CD4-positive, alpha-beta memory T cell (primary cell): ENCODE measurements around the gene TMEM130. TPM values are rescaled to one million over a fixed set of nuclear protein-coding genes. Genes with fewer than 3 reads are reported as not detected.

Experiments
- CTCF ChIA-PET: fragments of 350-600 bp; sonication (Branson Sonifier 250); formaldehyde crosslinking; loops from one replicate; lab custom pipeline; 2021; ENCODE audit warnings: inconsistent platforms; ENCODE audit not compliant: partially characterized antibody; lab: Charles Lee
- POLR2A ChIA-PET: fragments of 350-600 bp; sonication (Branson Sonifier 250); formaldehyde crosslinking; loops from one replicate; lab custom pipeline; 2021; ENCODE audit not compliant: partially characterized antibody; lab: Charles Lee
- DNase-seq, 5 donors: peaks; one replicate each; pipeline versions ENCODE4 v3.0.0 to v3.0.0-alpha.2; 2020 to 2022; ENCODE audit warnings: mixed read lengths in 1 of 5
- H3K27ac ChIP-seq: one replicate; pipeline ENCODE4 v1.7.0; 2013; ENCODE audit warnings: low read depth, low read length
- H3K27me3 ChIP-seq: 2 replicates; pipeline ENCODE4 v1.7.0; 2013; ENCODE audit warnings: mild to moderate bottlenecking, low read length, moderate library complexity; ENCODE audit not compliant: insufficient read depth
- H3K36me3 ChIP-seq: 2 replicates; pipeline ENCODE4 v1.7.0; 2013; ENCODE audit warnings: mild to moderate bottlenecking, low read length, moderate library complexity; ENCODE audit not compliant: insufficient read depth
- H3K4me1 ChIP-seq: 2 replicates; pipeline ENCODE4 v1.7.0; 2013; ENCODE audit warnings: mild to moderate bottlenecking, low read length, moderate library complexity; ENCODE audit not compliant: insufficient read depth
- H3K4me3 ChIP-seq, 2 donors: one replicate each; pipeline ENCODE4 v1.7.0; 2013; ENCODE audit warnings: low read length in 2 of 2, mild to moderate bottlenecking in 1 of 2
- H3K9me3 ChIP-seq, 2 donors: one replicate each; pipeline ENCODE4 v1.7.0; 2013; ENCODE audit warnings: low read length in 2 of 2, control low read depth in 1 of 2; ENCODE audit not compliant: control insufficient read depth in 1 of 2
- H3K27ac Mint-ChIP-seq, 7 donors: one replicate each; pipeline ENCODE4 v1.8.0; 2020 to 2021; ENCODE audit warnings: mixed read lengths in 7 of 7, mild to moderate bottlenecking in 6 of 7, inconsistent platforms in 3 of 7, moderate library complexity in 3 of 7
- H3K27me3 Mint-ChIP-seq, 2 donors: one replicate each; pipeline ENCODE4 v1.8.0; 2020 to 2021; ENCODE audit warnings: mixed read lengths in 2 of 2
- H3K36me3 Mint-ChIP-seq, 2 donors: one replicate each; pipeline ENCODE4 v1.8.0; 2020 to 2021; ENCODE audit warnings: mixed read lengths in 2 of 2, inconsistent platforms in 1 of 2, mild to moderate bottlenecking in 1 of 2
- H3K4me1 Mint-ChIP-seq, 4 donors: one replicate each; pipeline ENCODE4 v1.8.0; 2020 to 2021; ENCODE audit warnings: mixed read lengths in 4 of 4, mild to moderate bottlenecking in 1 of 4
- H3K4me3 Mint-ChIP-seq, 8 donors: one replicate each; pipeline ENCODE4 v1.8.0; 2020 to 2021; ENCODE audit warnings: mixed read lengths in 8 of 8, mild to moderate bottlenecking in 7 of 8, moderate library complexity in 6 of 8, inconsistent platforms in 3 of 8
- H3K9me3 Mint-ChIP-seq, 8 donors: one replicate each; pipeline ENCODE4 v1.8.0; 2020 to 2021; ENCODE audit warnings: mixed read lengths in 8 of 8, mild to moderate bottlenecking in 5 of 8, inconsistent platforms in 3 of 8, moderate library complexity in 1 of 8
- intact Hi-C: fragments of 100-400 bp; cut with micrococcal nuclease; formaldehyde crosslinking; loops from one replicate; pipeline ENCODE4 v1.15.1; 2023
- polyA plus RNA-seq, 2 donors: library from polyadenylated mRNA; unstranded; fragments of 300-500 nt; fragmentation: Illumina TruSeq; gene quantifications; one replicate each; pipeline ENCODE4 v1.2.3, GENCODE V29; 2021
- total RNA-seq, 2 experiments: library from RNA; stranded (reverse); gene quantifications; one replicate each; pipeline ENCODE4 v1.2.3, GENCODE V29; 2021

Gene TMEM130
- total and polyA plus RNA-seq, 4 experiments from 2014 or later = not detected

DNA sequence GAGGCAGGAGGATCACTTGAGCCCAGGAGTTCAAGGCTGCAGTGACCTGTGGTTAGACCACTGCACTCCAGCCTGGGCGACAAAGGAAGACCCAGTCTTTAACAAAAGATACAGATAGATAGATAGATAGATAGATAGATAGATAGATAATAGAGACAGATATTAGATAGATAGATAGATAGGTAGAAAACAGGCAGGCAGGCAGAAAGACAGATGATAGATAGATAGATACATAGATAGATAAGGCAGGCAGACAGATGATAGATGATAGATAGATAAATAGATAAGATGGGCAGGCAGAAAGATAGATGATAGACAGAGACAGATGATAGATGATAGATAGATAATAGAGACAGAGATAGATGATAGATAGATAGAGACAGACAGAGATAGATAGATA lies 54.5 kb downstream of the TMEM130 start:
- no peak for DNase-seq
- Mint-ChIP-seq H3K4me3 (no peak overlapping the region), H3K36me3 (no peaks in the 10 kb centered on the region), H3K4me1 (no peaks in the 10 kb centered on the region), H3K27me3 (peaks cover 8 to 13% of the 10 kb centered on the region in 2 donors), H3K9me3 (peaks cover 0 to 2% (median 0%) of the 10 kb centered on the region in 8 donors), H3K27ac (no peak overlapping the region)
- intact Hi-C loops = no loop called here
- Histone ChIP-seq H3K27ac (no peak overlapping the region), H3K9me3 (no peaks in the 10 kb centered on the region), H3K27me3 (no peaks in the 10 kb centered on the region), H3K4me1 (no peaks in the 10 kb centered on the region), H3K36me3 (no peaks in the 10 kb centered on the region), H3K4me3 (no peak overlapping the region)
- CTCF ChIA-PET = interaction anchor here (1.0 kb wide), 1 partner anchor 16 kb away, joined by 3 read pairs; no protein-coding TSS in a partner anchor
- POLR2A ChIA-PET = no interaction called here

GRCh38 chr7:98811299-98811698 lies 58.5 kb downstream of the TMEM130 start:
- intact Hi-C loops = no loop called here
- CTCF ChIA-PET = no interaction called here

DNA sequence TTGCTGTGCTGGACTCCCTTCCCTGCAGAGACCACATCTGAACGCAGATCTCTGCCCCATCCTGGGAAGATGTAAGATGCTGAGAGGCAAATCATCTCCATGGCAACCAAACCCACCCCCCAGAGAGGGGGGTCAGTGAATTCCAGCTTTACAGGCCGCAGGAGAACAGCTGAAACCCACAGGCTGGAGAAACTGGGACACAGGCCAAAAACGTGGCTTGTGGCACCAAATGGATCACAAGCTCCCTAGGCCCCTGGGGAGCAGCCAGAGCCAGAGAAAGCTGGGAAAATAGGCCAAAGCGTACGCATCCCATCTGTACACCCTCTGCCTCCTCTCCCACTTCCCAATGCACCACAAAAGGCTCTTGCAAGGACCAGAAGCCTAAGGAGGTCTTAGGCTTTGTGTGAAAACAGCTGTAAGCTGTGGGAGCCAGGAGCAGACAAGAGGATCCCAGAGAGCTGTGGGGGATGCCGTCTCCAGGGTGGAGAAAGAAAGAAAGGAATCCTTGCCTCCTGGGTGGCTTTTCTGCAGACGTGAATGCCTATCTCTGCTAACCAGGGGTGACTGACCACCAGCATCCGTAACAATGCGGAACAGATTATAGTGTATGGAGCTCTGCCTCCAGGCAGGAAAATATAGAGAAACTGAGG lies 59.5 kb downstream of the TMEM130 start:
- Mint-ChIP-seq H3K36me3 (no peaks in the 10 kb centered on the region), H3K9me3 (peaks cover 0 to 8% (median 1%) of the 10 kb centered on the region in 8 donors), H3K27me3 (peaks cover 2 to 11% of the 10 kb centered on the region in 2 donors), H3K4me1 (no peaks in the 10 kb centered on the region), H3K4me3 (no peak overlapping the region), H3K27ac (no peak overlapping the region)
- no peak for DNase-seq
- no peak overlapping the region for H3K27ac ChIP-seq
- H3K36me3 ChIP-seq = no peaks in the 10 kb centered on the region
- no peaks in the 10 kb centered on the region for H3K4me1 ChIP-seq
- no peaks in the 10 kb centered on the region for H3K9me3 ChIP-seq
- no peak overlapping the region for H3K4me3 ChIP-seq
- POLR2A ChIA-PET = no interaction called here
- intact Hi-C loops = no loop called here
- H3K27me3 ChIP-seq = no peaks in the 10 kb centered on the region
- CTCF ChIA-PET = no interaction called here

More at GRCh38 chr7:98811299-98811698, 58.5 kb downstream of the TMEM130 start:
- H3K27me3 Mint-ChIP-seq = peaks cover 5 to 12% of the 10 kb centered on the region in 2 donors
- POLR2A ChIA-PET = no interaction called here
- H3K4me1 Mint-ChIP-seq = no peaks in the 10 kb centered on the region
- Histone ChIP-seq H3K27ac (no peak overlapping the region), H3K4me1 (no peaks in the 10 kb centered on the region), H3K9me3 (no peaks in the 10 kb centered on the region), H3K36me3 (no peaks in the 10 kb centered on the region), H3K27me3 (no peaks in the 10 kb centered on the region), H3K4me3 (no peak overlapping the region)
- no peak for DNase-seq
- H3K36me3 Mint-ChIP-seq = no peaks in the 10 kb centered on the region
- H3K9me3 Mint-ChIP-seq = peaks cover 0 to 6% (median 1%) of the 10 kb centered on the region in 8 donors
- no peak overlapping the region for H3K27ac Mint-ChIP-seq
- no peak overlapping the region for H3K4me3 Mint-ChIP-seq

DNA sequence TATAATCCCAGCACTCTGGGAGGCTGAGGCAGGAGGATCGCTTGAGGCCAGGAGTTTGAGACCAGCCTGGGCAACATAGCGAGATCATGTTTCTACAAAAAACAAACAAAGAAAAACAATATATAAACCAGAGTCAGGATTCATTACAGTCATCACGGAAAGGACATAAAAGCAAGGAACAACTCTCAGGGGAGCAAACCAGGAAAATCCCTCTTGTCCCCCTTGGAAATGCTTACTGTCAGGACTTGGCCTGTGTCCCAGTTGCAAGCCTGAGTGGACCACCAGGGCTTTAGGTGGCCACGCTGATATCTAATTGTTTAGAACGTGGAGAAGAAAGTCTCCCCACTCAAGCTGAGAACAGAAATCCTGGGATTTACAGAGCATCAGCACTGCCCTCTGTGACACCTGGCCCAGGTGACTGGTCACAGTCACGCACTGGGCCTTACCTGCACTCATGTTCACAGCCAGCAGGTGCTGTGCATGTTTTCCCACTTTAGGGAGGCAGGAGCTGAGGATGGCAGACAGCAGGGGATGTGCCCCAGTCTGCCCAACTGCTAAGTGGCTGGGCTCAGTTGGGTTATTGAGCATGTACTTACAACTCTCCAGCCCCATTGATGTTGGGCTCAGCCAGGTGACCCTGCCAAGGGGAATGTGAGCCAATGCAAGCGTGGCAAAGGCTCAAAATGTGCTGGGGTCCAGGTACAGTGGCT lies 60.9 kb downstream of the TMEM130 start:
- Mint-ChIP-seq H3K27me3 (peaks cover 3 to 11% of the 10 kb centered on the region in 2 donors), H3K4me1 (no peaks in the 10 kb centered on the region), H3K27ac (no peak overlapping the region), H3K36me3 (no peaks in the 10 kb centered on the region), H3K4me3 (no peak overlapping the region), H3K9me3 (peaks cover 0 to 8% (median 1%) of the 10 kb centered on the region in 8 donors)
- intact Hi-C loops = no loop called here
- ChIA-PET POLR2A (no interaction called here), CTCF (interaction anchor here (0.8 kb wide), 1 partner anchor 13 kb away, joined by 3 read pairs; no protein-coding TSS in a partner anchor)
- no peak for DNase-seq
- Histone ChIP-seq H3K4me3 (no peak overlapping the region), H3K27ac (no peak overlapping the region), H3K4me1 (no peaks in the 10 kb centered on the region), H3K27me3 (no peaks in the 10 kb centered on the region), H3K9me3 (no peaks in the 10 kb centered on the region), H3K36me3 (no peaks in the 10 kb centered on the region)

GRCh38 chr7:98807068-98808048 lies 62.5 kb downstream of the TMEM130 start:
- Histone ChIP-seq H3K27ac (no peak overlapping the region), H3K36me3 (no peaks in the 10 kb centered on the region), H3K4me3 (no peak overlapping the region), H3K4me1 (no peaks in the 10 kb centered on the region), H3K9me3 (no peaks in the 10 kb centered on the region), H3K27me3 (no peaks in the 10 kb centered on the region)
- H3K9me3 Mint-ChIP-seq = peaks cover 0 to 11% (median 1%) of the 10 kb centered on the region in 8 donors
- ChIA-PET CTCF (interaction anchor here (1.4 kb wide), 1 partner anchor 24 kb away, joined by 3 read pairs; no protein-coding TSS in a partner anchor), POLR2A (no interaction called here)
- no peak for DNase-seq
- H3K27ac Mint-ChIP-seq = no peak overlapping the region
- H3K4me3 Mint-ChIP-seq = no peak overlapping the region
- H3K27me3 Mint-ChIP-seq = peaks cover 1 to 12% of the 10 kb centered on the region in 2 donors
- no peaks in the 10 kb centered on the region for H3K4me1 Mint-ChIP-seq
- intact Hi-C loops = no loop called here
- no peaks in the 10 kb centered on the region for H3K36me3 Mint-ChIP-seq

DNA sequence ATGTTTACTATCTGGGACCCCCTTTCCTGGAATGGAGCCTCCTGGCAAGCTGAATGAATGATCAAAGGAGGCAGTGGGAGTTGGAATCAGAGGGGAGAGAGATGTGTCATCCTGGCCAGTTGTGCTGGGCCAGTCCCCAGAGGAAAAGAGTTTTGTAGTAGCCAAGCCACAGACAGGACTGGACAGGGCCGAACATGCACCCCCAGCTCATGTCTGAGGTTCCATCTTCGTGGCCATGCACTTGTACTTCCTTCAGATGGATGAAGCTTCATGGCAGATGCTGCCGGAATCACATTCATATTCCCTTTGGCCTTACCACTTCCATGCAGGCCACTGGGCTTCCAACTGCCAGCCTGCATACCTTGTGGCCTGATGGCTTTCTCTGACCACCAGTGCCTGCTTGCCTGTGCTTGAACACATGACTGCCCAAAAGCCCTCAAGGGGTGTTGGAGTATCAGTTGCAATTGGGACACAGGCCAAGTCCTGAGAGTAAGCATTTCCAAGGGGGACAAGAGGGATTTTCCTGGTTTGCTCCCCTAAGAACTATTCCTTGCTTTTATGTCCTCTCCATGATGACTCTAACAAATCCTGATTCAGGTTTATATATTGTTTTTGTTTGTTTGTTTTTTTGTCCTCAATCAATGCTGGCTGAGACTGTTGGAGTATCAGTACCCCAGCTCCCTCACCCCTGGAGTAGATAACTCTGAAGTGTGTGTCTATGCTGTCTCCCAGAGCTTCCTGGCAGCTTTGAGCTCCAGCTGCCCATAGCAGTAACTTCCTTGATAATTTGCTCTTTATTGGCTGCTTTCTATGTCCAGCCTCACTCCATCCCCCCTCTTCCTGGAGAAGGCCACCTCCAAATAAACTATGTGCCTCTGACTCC lies 63.6 kb downstream of the TMEM130 start:
- intact Hi-C loops = no loop called here
- H3K27me3 Mint-ChIP-seq = peaks cover 1 to 12% of the 10 kb centered on the region in 2 donors
- Histone ChIP-seq H3K27ac (no peak overlapping the region), H3K4me1 (no peaks in the 10 kb centered on the region), H3K9me3 (no peaks in the 10 kb centered on the region), H3K27me3 (no peaks in the 10 kb centered on the region), H3K36me3 (no peaks in the 10 kb centered on the region), H3K4me3 (no peak overlapping the region)
- no peaks in the 10 kb centered on the region for H3K36me3 Mint-ChIP-seq
- DNase-seq = no peak
- no peaks in the 10 kb centered on the region for H3K4me1 Mint-ChIP-seq
- ChIA-PET POLR2A (no interaction called here), CTCF (no interaction called here)
- no peak overlapping the region for H3K4me3 Mint-ChIP-seq
- H3K27ac Mint-ChIP-seq = no peak overlapping the region
- H3K9me3 Mint-ChIP-seq = peaks cover 0 to 11% (median 2%) of the 10 kb centered on the region in 8 donors
